ENCODE results near the gene CMIP.

GRCh38 chr16:81713796-81714195, 269.2 kb downstream of the CMIP start:
- TF ChIP-seq YY1 (IDR thresholded peaks at IDR 0.05; ENCODE audit: insufficient read depth, insufficient read length) (no peak), ZNF274 (IDR thresholded peaks at IDR 0.05; ENCODE audit: low read depth, low read length) (no peak), SUZ12 (IDR thresholded peaks at IDR 0.05; ENCODE audit: extremely low read depth, insufficient read depth, insufficient read length) (no peak)

Measured in NT2/D1 (cell line).